HepG2 (cell line): ENCODE data around the gene NEMF. TPM values are rescaled to one million over a fixed set of nuclear protein-coding genes. Genes with fewer than 3 reads are reported as not detected.

Experiments
- EEA1 ChIP-seq: sonication (generic); formaldehyde crosslinking; IDR thresholded peaks from 2 replicates; pipeline ENCODE4 v1.5.1; 2020; ENCODE audit warnings: mild to moderate bottlenecking, missing genetic modification reagents, borderline replicate concordance
- ETS1 ChIP-seq: sonication (generic); formaldehyde crosslinking; IDR thresholded peaks from 2 replicates; pipeline ENCODE4 v1.4.0; 2020; ENCODE audit warnings: missing genetic modification reagents
- FOXO4 ChIP-seq: sonication (generic); formaldehyde crosslinking; conservative IDR thresholded peaks from 2 replicates; pipeline ENCODE4 v1.8.1; 2023; ENCODE audit warnings: missing genetic modification reagents
- GMEB1 ChIP-seq: sonication (generic); formaldehyde crosslinking; IDR thresholded peaks from 2 replicates; pipeline ENCODE4 v1.5.1; 2020; ENCODE audit warnings: missing genetic modification reagents, mild to moderate bottlenecking, borderline replicate concordance
- HNRNPLL ChIP-seq: fragments of 200-400 bp; formaldehyde crosslinking; IDR thresholded peaks from 2 replicates; pipeline ENCODE4 v1.6.1; 2017; ENCODE audit warnings: mild to moderate bottlenecking, low read depth, low read length; ENCODE audit not compliant: poor library complexity, severe bottlenecking
- MEIS1 ChIP-seq: sonication (generic); formaldehyde crosslinking; IDR thresholded peaks from 2 replicates; pipeline ENCODE4 v1.9.0; 2021; ENCODE audit warnings: mild to moderate bottlenecking, missing genetic modification reagents, moderate library complexity, borderline replicate concordance
- MLXIP ChIP-seq: sonication (generic); formaldehyde crosslinking; IDR thresholded peaks from 2 replicates; pipeline ENCODE4 v1.9.0; 2021; ENCODE audit warnings: missing genetic modification reagents, borderline replicate concordance
- MTF2 ChIP-seq: sonication (generic); formaldehyde crosslinking; IDR thresholded peaks from 2 replicates; pipeline ENCODE4 v1.5.0; 2020; ENCODE audit warnings: missing genetic modification reagents, borderline replicate concordance
- NCOR1 ChIP-seq: fragments of 200-600 bp; sonication (generic); IDR thresholded peaks from 2 replicates; pipeline ENCODE4 v1.7.0; 2017; ENCODE audit warnings: antibody characterized with exemption, low read length, borderline replicate concordance
- PCBP2 ChIP-seq: fragments of 200-400 bp; formaldehyde crosslinking; optimal IDR thresholded peaks from 2 replicates; pipeline ENCODE3; 2018; ENCODE audit warnings: low read length, low read depth; ENCODE audit not compliant: poor library complexity, severe bottlenecking
- SALL2 ChIP-seq: sonication (generic); formaldehyde crosslinking; IDR thresholded peaks from 2 replicates; pipeline ENCODE4 v1.8.1; 2023; ENCODE audit warnings: mild to moderate bottlenecking, missing genetic modification reagents, inconsistent platforms
- SIN3A ChIP-seq: IDR thresholded peaks from 2 replicates; pipeline ENCODE4 v1.6.1; 2011; ENCODE audit warnings: low read depth, mild to moderate bottlenecking, control low read depth, low read length, borderline replicate concordance
- SKI ChIP-seq: fragments of 450-650 bp; IDR thresholded peaks from one replicate; pipeline ENCODE4 v1.6.1; 2018; ENCODE audit warnings: mild to moderate bottlenecking; ENCODE audit not compliant: partially characterized antibody
- XBP1 ChIP-seq: sonication (generic); formaldehyde crosslinking; IDR thresholded peaks from 2 replicates; pipeline ENCODE4 v1.5.0; 2020; ENCODE audit warnings: missing genetic modification reagents
- ZIK1 ChIP-seq: sonication (generic); formaldehyde crosslinking; IDR thresholded peaks from 2 replicates; pipeline ENCODE4 v1.5.0; 2020; ENCODE audit warnings: mild to moderate bottlenecking, low read depth, missing genetic modification reagents, borderline replicate concordance
- ZNF326 ChIP-seq: sonication (generic); formaldehyde crosslinking; IDR thresholded peaks from 2 replicates; pipeline ENCODE4 v1.4.0; 2020; ENCODE audit warnings: missing genetic modification reagents, borderline replicate concordance
- ZNF335 ChIP-seq: sonication (generic); formaldehyde crosslinking; IDR thresholded peaks from 2 replicates; pipeline ENCODE4 v1.4.0; 2020; ENCODE audit warnings: missing genetic modification reagents
- ZNF33A ChIP-seq: sonication (generic); formaldehyde crosslinking; IDR thresholded peaks from 2 replicates; pipeline ENCODE4 v1.5.1; 2020; ENCODE audit warnings: missing genetic modification reagents, mild to moderate bottlenecking, moderate library complexity, borderline replicate concordance
- ZNF34 ChIP-seq: sonication (generic); formaldehyde crosslinking; IDR thresholded peaks from 2 replicates; pipeline ENCODE4 v1.4.0; 2020; ENCODE audit warnings: mild to moderate bottlenecking, missing genetic modification reagents, borderline replicate concordance
- ZNF746 ChIP-seq: sonication (generic); formaldehyde crosslinking; IDR thresholded peaks from 2 replicates; pipeline ENCODE4 v1.8.0; 2022; ENCODE audit warnings: mild to moderate bottlenecking, missing genetic modification reagents
- ZNF878 ChIP-seq: sonication (generic); formaldehyde crosslinking; IDR thresholded peaks from 2 replicates; pipeline ENCODE4 v1.8.1; 2023; ENCODE audit warnings: mild to moderate bottlenecking, missing genetic modification reagents, moderate library complexity
- ZSCAN20 ChIP-seq: sonication (generic); formaldehyde crosslinking; IDR thresholded peaks from 2 replicates; pipeline ENCODE4 v1.4.0; 2020; ENCODE audit warnings: missing genetic modification reagents, mild to moderate bottlenecking, borderline replicate concordance
- polyA plus RNA-seq, 8 experiments: library from polyadenylated mRNA; depleted of rRNA in 3 of 8; stranded (reverse) in 7 of 8; unstranded in 1 of 8; fragments of >200 nt; fragmentation: Illumina TruSeq in 4 of 8; extraction: Trizol in 4 of 8; gene quantifications; 2 replicates each; pipeline versions ENCODE4 v1.2.1 to v1.2.3, GENCODE V29; 2011 to 2016; ENCODE audit warnings: low read depth in 4 of 8, missing spikeins in 1 of 8, mixed read lengths in 1 of 8; ENCODE audit not compliant: insufficient read depth in 1 of 8
- total RNA-seq, 5 experiments: library from RNA; depleted of rRNA; stranded (reverse); fragments of >200 nt; fragmentation: Illumina TruSeq; extraction: Trizol; gene quantifications; 2 replicates each; pipeline ENCODE4 v1.2.3, GENCODE V29; 2016; ENCODE audit warnings: low read depth in 1 of 5

Gene NEMF
- total and polyA plus RNA-seq, 2 of the 13 experiments (the other 11 are each of a cell fraction or from before 2014, with no cell fraction given), result 21.3 to 57.9 TPM

- TF ChIP-seq MLXIP (CRISPR knock-in tag) (no peak), HNRNPLL (peak; percentile 87), NCOR1 (no peak), SKI (peak; percentile 48), ZNF33A (peak; percentile 37; the same call in 1 of the 2 replicates), XBP1 (no peak), ZNF878 (CRISPR knock-in tag) (peak; percentile 93), MEIS1 (peak; percentile 97), ZSCAN20 (CRISPR knock-in tag) (0 out of 2 replicates have a peak, but pooled peaks have one; percentile 6), ZNF335 (peak; percentile 72; the same call in 1 of the 2 replicates), PCBP2 (no peak), GMEB1 (peak; percentile 93), ZNF326 (CRISPR knock-in tag) (no peak), MTF2 (no peak), ZIK1 (no peak; the same call in 1 of the 2 replicates), ZNF746 (CRISPR knock-in tag) (no peak), FOXO4 (no peak), SALL2 (CRISPR knock-in tag) (no peak), ZNF34 (CRISPR knock-in tag) (peak; percentile 93), EEA1 (CRISPR knock-in tag) (0 out of 2 replicates have a peak, but pooled peaks have one; percentile 36), ETS1 (no peak), SIN3A (peak; percentile 61; the same call in 1 of the 2 replicates)
Measured at GRCh38 chr14:49892636-49893308, 40.2 kb upstream of the NEMF start, which contains the start of gene ARF6 (continued).
